Breast epithelium (tissue), 3 donors: ENCODE measurements around the gene ZNF263.
"Not testable (repeated sequence)": the region's sequence is repeated elsewhere in the genome, so short reads cannot be mapped to it uniquely, and the experiment has no call there.

Experiments
- POLR2A ChIP-seq: fragments of 450-650 bp; IDR thresholded peaks from one replicate; pipeline ENCODE4 v1.6.1; 2016; ENCODE audit warnings: antibody characterized with exemption, mild to moderate bottlenecking, moderate library complexity
- POLR2AphosphoS5 ChIP-seq, 3 donors: sonication (generic); formaldehyde crosslinking; IDR thresholded peaks; one replicate each; pipeline ENCODE4 v1.6.1; 2017; ENCODE audit warnings: antibody characterized with exemption in 3 of 3
- TF ChIP-seq, protein P1 (sequence below), 3 donors: fragments of 450-650 bp; IDR thresholded peaks; one replicate each; pipeline ENCODE4 v1.5.1; 2016 to 2017; ENCODE audit warnings: antibody characterized with exemption in 3 of 3, mild to moderate bottlenecking in 3 of 3, moderate library complexity in 3 of 3

DNA sequence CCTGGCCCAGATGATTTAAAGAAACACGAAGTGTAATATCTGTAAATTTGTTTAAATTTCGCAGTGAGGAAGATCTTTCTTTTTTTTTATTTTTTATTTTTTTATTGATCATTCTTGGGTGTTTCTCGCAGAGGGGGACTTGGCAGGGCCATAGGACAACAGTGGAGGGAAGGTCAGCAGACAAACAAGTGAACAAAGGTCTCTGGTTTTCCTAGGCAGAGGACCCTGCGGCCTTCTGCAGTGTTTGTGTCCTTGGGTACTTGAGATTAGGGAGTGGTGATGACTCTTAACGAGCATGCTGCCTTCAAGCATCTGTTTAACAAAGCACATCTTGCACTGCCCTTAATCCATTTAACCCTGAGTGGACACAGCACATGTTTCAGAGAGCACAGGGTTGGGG is 12.6 kb upstream of the ZNF263 start:
- TF ChIP-seq, protein P1, sequence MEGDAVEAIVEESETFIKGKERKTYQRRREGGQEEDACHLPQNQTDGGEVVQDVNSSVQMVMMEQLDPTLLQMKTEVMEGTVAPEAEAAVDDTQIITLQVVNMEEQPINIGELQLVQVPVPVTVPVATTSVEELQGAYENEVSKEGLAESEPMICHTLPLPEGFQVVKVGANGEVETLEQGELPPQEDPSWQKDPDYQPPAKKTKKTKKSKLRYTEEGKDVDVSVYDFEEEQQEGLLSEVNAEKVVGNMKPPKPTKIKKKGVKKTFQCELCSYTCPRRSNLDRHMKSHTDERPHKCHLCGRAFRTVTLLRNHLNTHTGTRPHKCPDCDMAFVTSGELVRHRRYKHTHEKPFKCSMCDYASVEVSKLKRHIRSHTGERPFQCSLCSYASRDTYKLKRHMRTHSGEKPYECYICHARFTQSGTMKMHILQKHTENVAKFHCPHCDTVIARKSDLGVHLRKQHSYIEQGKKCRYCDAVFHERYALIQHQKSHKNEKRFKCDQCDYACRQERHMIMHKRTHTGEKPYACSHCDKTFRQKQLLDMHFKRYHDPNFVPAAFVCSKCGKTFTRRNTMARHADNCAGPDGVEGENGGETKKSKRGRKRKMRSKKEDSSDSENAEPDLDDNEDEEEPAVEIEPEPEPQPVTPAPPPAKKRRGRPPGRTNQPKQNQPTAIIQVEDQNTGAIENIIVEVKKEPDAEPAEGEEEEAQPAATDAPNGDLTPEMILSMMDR (IDR thresholded peaks at IDR 0.05), result not testable (repeated sequence)
- not testable (repeated sequence) for TF ChIP-seq POLR2A; POLR2AphosphoS5 (IDR thresholded peaks at IDR 0.05)
